K562 (cell line): ENCODE results near the gene FMR1. TPM values are rescaled to one million over a fixed set of nuclear protein-coding genes. Genes with fewer than 3 reads are reported as not detected.

ENCODE experiments used
- ATAC-seq: fragments of 200-7000 bp; cut with Tn5 transposase; 3 replicates; pipeline ENCODE4 v1.9.1; 2020; ENCODE audit warnings: moderate library complexity
- BruUV-seq: library from RNA; stranded (reverse); fragments of 400-500 nt; replicated peaks from 2 replicates; lab custom pipeline; 2021; lab: Mats Ljungman, UMichigan
- CTCF ChIA-PET: fragments of 300-600 bp; formaldehyde crosslinking; extraction: SDS; loops from one replicate; lab custom pipeline; 2021; ENCODE audit warnings: low intra/inter-chr PET ratio; lab: Yijun Ruan, JAX
- POLR2A ChIA-PET: fragments of 300-600, 350-650 bp; sonication (Branson Sonifier 250); formaldehyde crosslinking; extraction: SDS; loops from one replicate; lab custom pipeline; 2021; ENCODE audit warnings: antibody characterized with exemption, inconsistent platforms; lab: Yijun Ruan, JAX
- DNase-seq, 4 experiments: peaks; one replicate each; pipeline versions ENCODE4 v3.0.0 to v3.0.0-alpha.2; 2011 to 2018; ENCODE audit warnings: low spot score in 3 of 4, mixed read lengths in 3 of 4; ENCODE audit errors: extremely low read depth in 1 of 4
- FAIRE-seq: peaks from 2 replicates; lab custom pipeline; 2011; peaks lifted over from hg19 to GRCh38; lab: Jason Lieb, UNC
- H2AFZ ChIP-seq: 2 replicates; pipeline ENCODE4 v1.6.0; 2011; ENCODE audit warnings: low read depth, low read length, control low read depth, inconsistent platforms
- H3K27ac ChIP-seq: fragments of 200-600 bp; 3 replicates; pipeline ENCODE4 v1.8.0; 2011; ENCODE audit warnings: low read depth, mild to moderate bottlenecking, control low read depth, inconsistent platforms, low read length, moderate library complexity, mixed read lengths; ENCODE audit errors: extremely low read depth
- H3K27me3 ChIP-seq, 2 experiments: fragments of 300-600 bp in 1 of 2; 2 replicates in 1 of 2; 3 replicates in 1 of 2; pipeline versions ENCODE4 v1.6.0 to v1.8.0; 2011; ENCODE audit warnings: inconsistent platforms in 2 of 2, low read length in 2 of 2, mild to moderate bottlenecking in 1 of 2, mixed read lengths in 1 of 2, moderate library complexity in 1 of 2; ENCODE audit not compliant: control insufficient read depth in 2 of 2, insufficient read depth in 2 of 2
- H3K36me3 ChIP-seq: fragments of 300-600 bp; 3 replicates; pipeline ENCODE4 v1.8.0; 2011; ENCODE audit warnings: mild to moderate bottlenecking, low read length, inconsistent platforms; ENCODE audit not compliant: control insufficient read depth, insufficient read depth
- H3K4me1 ChIP-seq, 2 experiments: fragments of 200-600 bp in 1 of 2; replicated peaks in 1 of 2; 2 replicates in 1 of 2; 3 replicates in 1 of 2; pipeline versions ENCODE4 v1.5.1 to v1.8.0; 2011; ENCODE audit warnings: inconsistent platforms in 2 of 2, low read length in 2 of 2, mild to moderate bottlenecking in 1 of 2, mixed read lengths in 1 of 2, moderate library complexity in 1 of 2; ENCODE audit not compliant: control insufficient read depth in 2 of 2, insufficient read depth in 2 of 2
- H3K4me2 ChIP-seq: 2 replicates; pipeline ENCODE4 v1.6.1; 2011; ENCODE audit warnings: low read length, control low read depth, inconsistent platforms, mixed read lengths; ENCODE audit not compliant: insufficient read depth
- H3K4me3 ChIP-seq: fragments of 200-600 bp; sonication (generic), shearing (Covaris generic); 2 replicates; pipeline ENCODE4 v1.5.1; 2016; ENCODE audit warnings: control low read depth, inconsistent platforms
- H3K79me2 ChIP-seq: fragments of 200-600 bp; 3 replicates; pipeline ENCODE4 v1.8.0; 2011; ENCODE audit warnings: low read length, inconsistent platforms; ENCODE audit not compliant: control insufficient read depth, insufficient read depth
- H3K9ac ChIP-seq, 2 experiments: 2 replicates each; pipeline versions ENCODE4 v1.6.0 to v1.6.1; 2011; ENCODE audit warnings: low read depth in 2 of 2, low read length in 2 of 2, control low read depth in 1 of 2, inconsistent platforms in 1 of 2, mild to moderate bottlenecking in 1 of 2, mixed read lengths in 1 of 2; ENCODE audit not compliant: insufficient read depth in 1 of 2
- H3K9me1 ChIP-seq: one replicate; pipeline ENCODE4 v1.6.0; 2011; ENCODE audit warnings: inconsistent platforms, mild to moderate bottlenecking, low read length, moderate library complexity; ENCODE audit not compliant: control insufficient read depth, insufficient read depth
- H3K9me3 ChIP-seq: replicated peaks from 2 replicates; pipeline ENCODE4 v1.5.1; 2011; ENCODE audit warnings: low read depth, low read length, inconsistent platforms; ENCODE audit not compliant: control insufficient read depth, insufficient read depth
- H4K20me1 ChIP-seq: replicated peaks from 2 replicates; pipeline ENCODE4 v1.6.1; 2011; ENCODE audit warnings: low read length, inconsistent platforms, mixed read lengths; ENCODE audit not compliant: control insufficient read depth, insufficient read depth
- E2F3 ChIP-seq: fragments of 250-450 bp; sonication (Bioruptor Pico); IDR thresholded peaks from 2 replicates; pipeline ENCODE4 v1.4.0; 2020; ENCODE audit warnings: mild to moderate bottlenecking
- HDAC8 ChIP-seq: fragments of 450-650 bp; IDR thresholded peaks from 2 replicates; pipeline ENCODE4 v1.6.1; 2016; ENCODE audit warnings: mild to moderate bottlenecking, missing genetic modification characterization, moderate library complexity, missing compliant biosample characterization
- HOXB6 ChIP-seq: fragments of 250-450 bp; sonication (Bioruptor Pico); IDR thresholded peaks from 2 replicates; pipeline ENCODE4 v1.5.1; 2022; ENCODE audit warnings: mild to moderate bottlenecking, borderline replicate concordance
- IRF1 ChIP-seq: sonication (generic); formaldehyde crosslinking; IDR thresholded peaks from 2 replicates; pipeline ENCODE4 v1.8.0; 2022; ENCODE audit warnings: missing genetic modification reagents, mild to moderate bottlenecking, borderline replicate concordance
- KDM1A ChIP-seq, 2 experiments: fragments of 450-650 bp; IDR thresholded peaks; 2 replicates each; pipeline ENCODE4 v1.6.1; 2016; ENCODE audit warnings: mild to moderate bottlenecking in 2 of 2
- NFATC3 ChIP-seq: fragments of 450-650 bp; IDR thresholded peaks from 2 replicates; pipeline ENCODE4 v1.6.1; 2017; ENCODE audit warnings: mild to moderate bottlenecking
- RFX1 ChIP-seq: fragments of 450-650 bp; IDR thresholded peaks from 2 replicates; pipeline ENCODE4 v1.6.1; 2016; ENCODE audit warnings: mild to moderate bottlenecking, moderate library complexity
- RNF219 ChIP-seq: fragments of 250-450 bp; sonication (Bioruptor Pico); IDR thresholded peaks from 2 replicates; pipeline ENCODE4 v1.5.0; 2022; ENCODE audit warnings: mild to moderate bottlenecking
- RUNX1 ChIP-seq: sonication (generic); IDR thresholded peaks from 2 replicates; pipeline ENCODE4 v1.6.1; 2016; ENCODE audit warnings: antibody characterized with exemption, low read depth
- SLC30A9 ChIP-seq: fragments of 250-450 bp; sonication (Bioruptor Pico); IDR thresholded peaks from 2 replicates; pipeline ENCODE4 v1.8.0; 2022; ENCODE audit warnings: mild to moderate bottlenecking, moderate library complexity
- SMARCA5 ChIP-seq: fragments of 450-650 bp; IDR thresholded peaks from 2 replicates; pipeline ENCODE4 v1.6.1; 2016
- TOE1 ChIP-seq, 2 experiments: fragments of 450-650 bp in 1 of 2; sonication (generic) in 1 of 2; formaldehyde crosslinking in 1 of 2; IDR thresholded peaks; 2 replicates each; pipeline versions ENCODE4 v1.7.1 to v1.8.0; 2016 to 2022; ENCODE audit warnings: borderline replicate concordance in 2 of 2, mild to moderate bottlenecking in 2 of 2, antibody characterized with exemption in 1 of 2, inconsistent platforms in 1 of 2, low read depth in 1 of 2, missing genetic modification reagents in 1 of 2, moderate library complexity in 1 of 2
- ZBED1 ChIP-seq: IDR thresholded peaks from 2 replicates; pipeline ENCODE4 v1.6.1; 2014
- ZNF143 ChIP-seq: sonication (generic); formaldehyde crosslinking; IDR thresholded peaks from 2 replicates; pipeline ENCODE4 v1.9.0; 2022; ENCODE audit warnings: mild to moderate bottlenecking, missing genetic modification reagents
- ZNF398 ChIP-seq: fragments of 250-450 bp; sonication (Bioruptor Pico); IDR thresholded peaks from 2 replicates; pipeline ENCODE4 v1.8.0; 2021; ENCODE audit warnings: moderate library complexity, mild to moderate bottlenecking, inconsistent platforms
- ZNF668 ChIP-seq: fragments of 250-450 bp; sonication (Bioruptor Pico); IDR thresholded peaks from 2 replicates; pipeline ENCODE4 v1.8.0; 2022; ENCODE audit warnings: mild to moderate bottlenecking, inconsistent platforms
- ZNF695 ChIP-seq: fragments of 450-650 bp; formaldehyde crosslinking; IDR thresholded peaks from 2 replicates; pipeline ENCODE4 v1.4.0; 2020; ENCODE audit warnings: mild to moderate bottlenecking, moderate library complexity
- ZNF79 ChIP-seq: fragments of 250-450 bp; sonication (Bioruptor Pico); IDR thresholded peaks from 2 replicates; pipeline ENCODE4 v1.4.0; 2020; ENCODE audit warnings: low read depth, mild to moderate bottlenecking, moderate library complexity
- in situ Hi-C: fragments of 300-500 bp; cut with MboI; formaldehyde crosslinking; loops from 4 replicates; pipeline ENCODE4 v1.15.0; 2018; ENCODE audit warnings: inconsistent platforms, mixed read lengths
- intact Hi-C: fragments of 100-400 bp; cut with micrococcal nuclease; formaldehyde crosslinking; loops from 2 replicates; pipeline ENCODE4 v1.14.2; 2022
- polyA plus RNA-seq, 8 experiments: library from polyadenylated mRNA; depleted of rRNA in 4 of 8; stranded (reverse) in 5 of 8; unstranded in 3 of 8; fragments of >200 nt; fragmentation: Nextera tagmentation in 2 of 8; fragmentation: Illumina TruSeq in 1 of 8; extraction: Ambion mirVana in 2 of 8; extraction: Trizol in 1 of 8; gene quantifications; 2 replicates each; pipeline versions ENCODE4 v1.2.1 to v1.2.3, GENCODE V29; 2011 to 2014; ENCODE audit warnings: inconsistent platforms in 1 of 8, missing spikeins in 1 of 8
- total RNA-seq, 7 experiments: library from RNA; depleted of rRNA in 6 of 7; stranded (reverse); fragments of >200 nt in 6 of 7; fragmentation: Illumina TruSeq in 2 of 7; extraction: Trizol in 2 of 7; gene quantifications; 2 replicates each; pipeline versions ENCODE4 v1.2.1 to v1.2.3, GENCODE V29; 2011 to 2021; ENCODE audit warnings: low replicate concordance in 1 of 7

Gene FMR1
- total and polyA plus RNA-seq, 9 of the 15 experiments (the other 6 are each of a cell fraction or from before 2014, with no cell fraction given) = 4.8 to 26.5 (median 20.5) TPM

GRCh38 chrX:147893741-147894140 is 18.0 kb upstream of the FMR1 start:
- ChIA-PET CTCF (no interaction called here), POLR2A (no interaction called here)
- no peak overlapping the region for H2AFZ ChIP-seq
- no peaks in the 10 kb centered on the region for H3K9me3 ChIP-seq
- no peaks in the 10 kb centered on the region for H3K9me1 ChIP-seq
- no peak overlapping the region for H3K4me2 ChIP-seq
- H3K4me3 ChIP-seq = no peak overlapping the region
- no peak overlapping the region for H3K9ac ChIP-seq
- intact Hi-C loops = no loop called here
- FAIRE-seq (no peak), DNase-seq (no peak), ATAC-seq (no peak)
- no TSS peak for BruUV-seq
- no peaks in the 10 kb centered on the region for H3K27me3 ChIP-seq
- H3K36me3 ChIP-seq = no peaks in the 10 kb centered on the region
- H3K79me2 ChIP-seq = no peaks in the 10 kb centered on the region
- H3K27ac ChIP-seq = no peak overlapping the region
- no peaks in the 10 kb centered on the region for H4K20me1 ChIP-seq
- no peaks in the 10 kb centered on the region for H3K4me1 ChIP-seq
- in situ Hi-C loops = no loop called here
- TF ChIP-seq RUNX1 (no peak), SLC30A9 (CRISPR knock-in tag) (no peak), SMARCA5 (no peak), ZNF79 (CRISPR knock-in tag) (no peak), ZNF398 (CRISPR knock-in tag) (no peak), HDAC8 (tag) (no peak), RFX1 (no peak), ZNF668 (CRISPR knock-in tag) (no peak), IRF1 (CRISPR knock-in tag) (no peak), ZNF143 (CRISPR knock-in tag) (no peak), E2F3 (CRISPR knock-in tag) (no peak), HOXB6 (CRISPR knock-in tag) (no peak), RNF219 (CRISPR knock-in tag) (no peak), ZNF695 (CRISPR knock-in tag) (no peak), ZBED1 (no peak), KDM1A (IDR thresholded peaks at IDR 0.05) (no peak), TOE1 (IDR thresholded peaks at IDR 0.05; ENCODE audit: borderline replicate concordance) (no peak), TOE1 (CRISPR knock-in tag; IDR thresholded peaks at IDR 0.05; ENCODE audit: borderline replicate concordance, low read depth) (no peak), NFATC3 (no peak)
